ENCODE data around the gene ACTL6B. TPM values are rescaled to one million over a fixed set of nuclear protein-coding genes. Genes with fewer than 3 reads are reported as not detected.

The ACTL6B gene
- not detected in 2 replicates for total RNA-seq

DNA sequence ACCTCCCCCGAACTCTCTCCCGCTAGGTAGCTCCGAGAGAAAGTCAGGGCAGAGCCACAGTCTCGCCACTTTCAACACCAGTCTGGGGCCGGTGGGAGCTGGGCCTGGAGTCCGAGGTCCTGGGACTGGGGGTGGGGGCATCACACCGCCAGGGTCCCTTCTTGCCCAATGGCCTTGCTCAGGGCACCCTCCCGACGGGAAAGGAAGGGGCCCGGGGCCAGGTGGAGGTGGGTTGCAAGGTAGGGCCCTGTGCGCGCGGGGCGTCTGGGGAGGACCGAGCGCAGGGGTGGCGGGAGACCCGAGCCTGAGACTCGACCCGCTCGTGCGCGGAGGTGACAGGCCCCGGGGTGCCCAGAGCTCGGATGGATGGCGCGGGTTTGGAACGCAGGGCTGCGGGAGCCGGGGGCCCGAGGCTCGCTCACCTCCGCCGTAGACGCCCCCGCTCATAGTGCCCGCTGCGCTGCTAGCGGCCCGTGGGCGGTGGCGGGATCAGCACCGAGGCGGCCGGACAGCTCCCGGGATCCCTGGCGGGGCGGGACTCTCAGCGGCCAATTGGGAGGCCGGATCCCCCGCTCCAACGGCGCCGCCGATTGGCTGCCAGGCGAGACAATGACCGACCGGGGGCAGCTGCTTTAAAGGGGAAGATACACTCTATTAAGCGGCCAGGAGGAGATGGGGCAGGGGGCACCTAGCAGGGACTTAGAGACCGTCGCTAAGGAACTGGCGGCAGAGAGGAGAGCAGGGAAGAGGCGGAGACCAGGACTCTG, at the start of gene ACTL6B:
Gene ACTL6B (minus strand): TSS at position 541 of the 767 bp plus-strand sequence. CDS start 94 bp downstream, at position 447.

DNA sequence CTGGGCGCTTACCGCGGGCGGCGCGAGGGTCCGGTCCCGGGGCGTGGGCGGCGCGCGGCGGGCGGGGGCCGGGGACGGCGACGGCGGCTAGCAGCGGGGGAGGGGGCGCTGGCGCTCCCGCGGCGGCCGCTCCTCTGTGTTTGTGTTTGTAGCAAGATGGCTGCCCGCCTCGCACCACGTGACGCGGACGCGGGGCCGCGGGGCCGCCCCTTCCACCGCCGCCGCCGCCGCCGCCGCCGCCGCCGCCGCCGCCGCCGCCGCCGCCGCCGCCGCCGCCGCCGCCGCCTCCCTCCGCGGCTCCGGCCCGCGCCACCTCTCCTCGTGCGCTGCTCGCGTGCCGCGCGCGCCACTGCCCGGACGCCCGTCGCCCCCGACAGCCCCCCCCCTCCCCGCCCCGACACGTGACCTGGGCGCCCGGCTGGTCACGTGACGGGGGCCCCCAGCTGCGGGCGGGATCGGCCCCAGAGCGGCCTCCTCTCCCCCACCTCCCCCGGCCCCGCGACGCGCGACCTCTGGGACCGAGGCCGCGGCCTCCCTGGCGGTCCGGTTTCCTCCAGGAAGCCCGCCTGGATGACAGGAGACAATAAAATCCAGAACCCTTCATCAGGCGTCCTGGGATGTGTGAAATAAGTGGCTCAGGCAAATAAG, 38.0 kb upstream of the ACTL6B start, which contains the start of gene GIGYF1:
Gene GIGYF1 (minus strand): TSS at position 153 of the 648 bp plus-strand sequence. CDS start 6,012 bp downstream, outside the sequence.

DNA sequence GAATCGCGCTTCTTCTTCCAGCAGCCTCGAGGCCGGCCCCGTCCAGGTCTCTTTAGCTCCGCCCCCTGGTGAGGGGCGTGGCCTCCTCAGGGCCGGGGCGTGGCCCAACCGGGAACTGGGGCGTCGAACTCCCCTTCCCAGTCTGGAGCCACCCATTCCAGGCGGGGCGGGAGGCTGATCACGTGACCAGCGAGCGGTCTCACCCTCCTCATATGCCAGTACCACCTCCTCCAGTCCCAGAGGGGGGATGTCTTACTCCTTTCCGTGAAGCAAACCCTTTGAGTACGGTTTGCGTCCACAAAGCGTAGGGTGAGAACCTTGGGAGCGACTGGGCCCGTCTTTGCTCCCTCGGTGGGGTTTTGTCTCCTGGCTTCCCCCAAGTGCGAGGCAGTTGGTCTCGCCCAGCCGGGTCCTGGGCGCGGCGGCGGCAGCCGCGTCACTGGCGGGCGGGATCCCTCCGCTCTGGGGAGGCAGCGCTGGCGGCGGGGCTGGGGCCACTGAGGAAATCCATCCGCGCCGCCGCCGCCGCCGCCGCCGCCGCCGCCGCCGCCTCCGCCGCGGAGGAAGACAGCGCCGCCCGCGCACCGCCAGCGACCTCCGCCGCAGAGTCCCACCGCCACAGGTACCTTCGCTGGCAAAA, 17.2 kb upstream of the ACTL6B start, which contains the start of gene GNB2:
Gene GNB2 (plus strand): TSS at position 439 of the 640 bp plus-strand sequence. CDS start 2,526 bp downstream, outside the sequence.

DNA sequence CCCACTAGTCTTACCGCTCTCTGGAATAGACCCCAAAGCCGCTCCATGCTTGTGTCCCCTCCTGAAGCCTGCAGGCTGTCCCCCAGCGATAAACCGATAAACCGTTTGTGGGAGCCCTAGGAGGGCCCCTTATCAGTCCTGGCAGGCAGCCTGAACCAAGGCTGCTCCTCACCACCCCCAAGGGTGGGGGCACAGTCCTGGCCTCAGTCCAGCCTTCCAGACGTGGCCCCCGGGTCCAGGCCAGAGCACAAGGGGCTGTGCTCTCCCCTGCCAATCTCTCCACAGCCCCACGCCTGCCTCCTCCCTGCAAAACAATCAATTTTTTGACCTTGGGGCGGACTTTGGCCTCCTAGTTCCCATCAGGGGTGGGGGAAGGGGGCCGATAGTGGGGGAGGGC, 14.8 kb downstream of the ACTL6B start, which contains the start of gene TFR2:
Gene TFR2 (minus strand): TSS at position 90 of the 397 bp plus-strand sequence. CDS start 43 bp downstream, at position 47.

DNA sequence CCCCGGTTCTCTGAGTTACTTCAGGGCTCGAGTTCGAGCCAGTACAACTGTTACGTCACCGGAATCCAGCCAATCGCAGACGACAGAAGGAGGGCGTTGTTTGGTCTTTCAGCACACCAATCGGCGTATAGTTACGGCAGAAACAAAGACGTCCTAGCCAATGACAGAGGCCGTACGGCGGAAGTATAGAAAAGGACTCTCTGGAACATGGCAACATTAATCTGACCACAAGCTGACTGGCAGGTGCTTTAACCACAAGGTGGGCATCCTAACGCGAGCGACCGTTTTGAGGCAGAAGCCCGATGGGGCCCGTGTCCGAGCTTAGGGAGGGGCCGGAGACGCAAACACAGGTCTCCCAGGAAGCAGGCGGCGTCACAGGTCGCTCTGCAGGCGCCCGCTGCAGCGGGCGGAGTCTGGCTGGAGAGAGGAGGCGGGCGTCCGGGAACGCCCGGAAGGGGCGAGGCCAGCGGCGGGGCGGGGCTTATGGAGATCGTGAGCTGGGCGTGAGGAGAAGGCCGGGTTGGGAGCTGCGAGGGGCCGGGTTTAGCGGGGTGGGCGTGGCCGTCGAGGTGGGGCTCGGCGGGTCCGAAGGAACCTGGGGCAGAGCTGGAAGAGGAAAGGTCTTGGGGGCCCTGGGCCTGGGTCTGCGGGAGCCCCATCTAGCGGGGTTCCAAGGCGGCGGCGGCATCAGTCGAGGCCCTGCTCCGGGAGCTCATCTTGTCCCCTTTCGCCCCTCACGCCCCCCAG, 44.1 kb downstream of the ACTL6B start, which contains the start of gene MOSPD3:
Gene MOSPD3 (plus strand): TSS at position 558 of the 747 bp plus-strand sequence. CDS start 252 bp downstream, outside the sequence.

Other genes with a start within 250 kb of the ACTL6B start
- 1.1 and 1.2 TPM in 2 replicates for gene ZCWPW1, start 227.7 kb downstream of the ACTL6B start, total RNA-seq
- gene MEPCE, start 226.6 kb downstream of the ACTL6B start, total RNA-seq: 39.4 and 41.5 TPM in 2 replicates
- 10.5 and 12.4 TPM in 2 replicates for gene PPP1R35, start 220.0 kb downstream of the ACTL6B start, total RNA-seq
- gene SPACDR, start 192.2 kb downstream of the ACTL6B start, total RNA-seq: 0.09 and 0.22 TPM in 2 replicates
- gene TSC22D4, start 177.2 kb downstream of the ACTL6B start, total RNA-seq: 16.6 and 18.7 TPM in 2 replicates
- gene NYAP1, start 172.5 kb downstream of the ACTL6B start, total RNA-seq: 1.6 and 2.3 TPM in 2 replicates
- gene AGFG2, start 117.2 kb downstream of the ACTL6B start, total RNA-seq: 26.7 and 49.5 TPM in 2 replicates
- gene SAP25, start 82.5 kb downstream of the ACTL6B start, total RNA-seq: not detected in 2 replicates
- gene LRCH4, start 70.3 kb downstream of the ACTL6B start, total RNA-seq: 4.4 and 5.5 TPM in 2 replicates
- 0.09 and 0.11 TPM in 2 replicates for gene FBXO24, start 70.1 kb downstream of the ACTL6B start, total RNA-seq
- gene PCOLCE, start 54.1 kb downstream of the ACTL6B start, total RNA-seq: 0.09 and 0.11 TPM in 2 replicates
- 5.4 and 6.4 TPM in 2 replicates for gene MOSPD3, start 43.9 kb downstream of the ACTL6B start, total RNA-seq
- 0.17 and 0.54 TPM in 2 replicates for gene TFR2, start 14.9 kb downstream of the ACTL6B start, total RNA-seq
- gene GNB2, start 17.3 kb upstream of the ACTL6B start, total RNA-seq: 53.7 and 59.7 TPM in 2 replicates
- 14.4 and 16.0 TPM in 2 replicates for gene GIGYF1, start 37.8 kb upstream of the ACTL6B start, total RNA-seq
- 21.2 and 24.1 TPM in 2 replicates for gene POP7, start 49.7 kb upstream of the ACTL6B start, total RNA-seq
- not detected in 2 replicates for gene EPO, start 64.0 kb upstream of the ACTL6B start, total RNA-seq
- gene ZAN, start 77.1 kb upstream of the ACTL6B start, total RNA-seq: not detected in 2 replicates
- 414 and 442 TPM in 2 replicates for gene EPHB4, start 171.1 kb upstream of the ACTL6B start, total RNA-seq
- gene SLC12A9, start 196.3 kb upstream of the ACTL6B start, total RNA-seq: 43.7 and 46.3 TPM in 2 replicates
- gene TRIP6, start 210.9 kb upstream of the ACTL6B start, total RNA-seq: 45.0 and 48.9 TPM in 2 replicates
- 33.5 and 41.1 TPM in 2 replicates for gene SRRT, start 218.7 kb upstream of the ACTL6B start, total RNA-seq
- gene UFSP1, start 233.3 kb upstream of the ACTL6B start, total RNA-seq: 2.2 and 3.1 TPM in 2 replicates
- gene ACHE, start 239.4 kb upstream of the ACTL6B start, total RNA-seq: 2.2 and 5.1 TPM in 2 replicates